HG02970 (cell line): ENCODE measurements around the gene SMIM44.

Source experiments
- ATAC-seq: cut with Tn5 transposase; IDR thresholded peaks from one replicate; pipeline ENCODE4 v1.9.1; 2021; ENCODE audit warnings: mild to moderate bottlenecking, moderate library complexity, moderate number of reproducible peaks; ENCODE audit not compliant: unreplicated experiment, low FRiP score

SMIM44 gene

GRCh38 chr19:3479177-3479833, 3.9 kb downstream of the SMIM44 start:
- ATAC-seq: no peak

DNA sequence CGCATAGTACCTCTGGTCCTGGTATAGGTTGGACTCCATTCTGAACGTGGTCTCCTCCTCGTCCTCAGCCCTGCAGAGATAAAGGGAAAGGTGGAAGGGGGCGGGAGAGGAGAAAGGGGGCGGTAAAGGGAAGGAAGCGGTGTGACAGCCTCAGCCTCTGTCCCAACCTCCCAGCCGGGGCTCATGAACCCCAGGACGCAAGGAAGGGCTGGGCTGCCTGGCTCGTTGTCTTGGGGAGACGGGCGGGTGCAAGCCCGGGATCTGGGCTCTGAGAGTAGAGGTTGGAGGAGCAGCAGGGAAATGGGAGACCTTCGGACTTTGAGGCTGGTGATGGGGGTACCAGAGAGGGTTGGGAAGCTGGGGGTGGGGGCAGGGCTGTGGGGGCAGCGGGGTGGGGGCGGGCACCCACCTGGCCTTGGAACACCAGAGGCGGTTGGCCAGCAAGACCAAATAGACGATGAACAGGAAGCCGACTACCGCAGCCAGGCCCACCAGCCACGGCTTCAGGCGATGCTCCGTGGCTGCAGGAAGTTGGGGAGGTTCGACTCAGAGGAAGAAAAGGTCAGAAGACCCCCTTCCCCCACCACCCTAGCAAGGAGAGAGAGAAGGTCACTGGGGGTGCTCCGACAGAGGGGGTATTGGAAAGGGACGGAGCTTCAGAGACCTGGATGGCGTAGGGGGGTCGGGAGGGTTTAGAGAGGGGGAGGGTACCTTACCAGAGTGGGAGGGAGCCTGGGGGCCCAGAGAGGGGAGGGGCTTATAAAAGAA, 4.6 kb downstream of the SMIM44 start:
- ATAC-seq: no peak

DNA sequence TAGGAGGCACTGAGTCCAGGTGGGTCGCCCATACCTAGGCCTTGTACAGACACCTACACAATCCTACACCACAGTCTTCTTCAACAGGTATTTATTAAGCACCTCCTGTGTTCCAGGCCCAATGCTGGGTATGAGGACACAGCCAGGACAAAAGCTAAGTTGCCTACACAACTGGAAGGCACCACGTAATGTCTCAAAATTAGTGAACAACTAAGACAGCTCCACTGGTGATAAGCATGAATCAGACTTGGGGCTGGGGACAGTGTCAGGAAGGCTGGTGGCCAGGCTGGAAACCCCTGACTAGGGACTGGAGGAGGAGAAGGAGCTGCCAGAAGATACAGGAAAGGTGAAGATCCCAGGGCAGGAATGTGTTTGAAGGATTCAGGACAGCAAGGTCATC, 5.3 kb downstream of the SMIM44 start:
- no peak for ATAC-seq

- ATAC-seq: no peak
Observed at GRCh38 chr19:3477506-3477905, 5.7 kb downstream of the SMIM44 start.

GRCh38 chr19:3476830-3477229, 6.4 kb downstream of the SMIM44 start:
- no peak for ATAC-seq

- no peak for ATAC-seq
Observed at GRCh38 chr19:3475449-3475848, 7.8 kb downstream of the SMIM44 start.

DNA sequence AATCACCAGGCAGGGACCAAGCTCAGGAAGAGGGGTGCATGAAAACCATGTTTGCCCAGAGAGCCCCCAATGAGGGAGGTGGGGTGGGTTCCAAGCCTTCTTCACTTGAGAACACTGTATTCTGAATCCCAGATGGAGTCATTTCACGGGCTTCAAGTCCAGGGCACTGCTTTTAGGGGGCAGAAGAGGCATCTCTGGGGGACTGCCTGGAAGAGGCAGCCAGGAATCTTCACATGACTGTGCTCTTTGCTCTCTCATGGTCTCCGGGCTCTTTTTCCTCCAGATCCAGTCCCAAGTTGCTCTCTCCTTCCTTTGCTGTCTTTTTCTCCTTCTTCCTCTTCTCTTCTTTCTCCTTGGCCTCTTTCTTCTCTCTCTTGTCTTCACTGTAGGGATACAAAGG, 8.6 kb downstream of the SMIM44 start:
- no peak for ATAC-seq

- no peak for ATAC-seq
Observed at GRCh38 chr19:3474010-3474409, 9.2 kb downstream of the SMIM44 start.

DNA sequence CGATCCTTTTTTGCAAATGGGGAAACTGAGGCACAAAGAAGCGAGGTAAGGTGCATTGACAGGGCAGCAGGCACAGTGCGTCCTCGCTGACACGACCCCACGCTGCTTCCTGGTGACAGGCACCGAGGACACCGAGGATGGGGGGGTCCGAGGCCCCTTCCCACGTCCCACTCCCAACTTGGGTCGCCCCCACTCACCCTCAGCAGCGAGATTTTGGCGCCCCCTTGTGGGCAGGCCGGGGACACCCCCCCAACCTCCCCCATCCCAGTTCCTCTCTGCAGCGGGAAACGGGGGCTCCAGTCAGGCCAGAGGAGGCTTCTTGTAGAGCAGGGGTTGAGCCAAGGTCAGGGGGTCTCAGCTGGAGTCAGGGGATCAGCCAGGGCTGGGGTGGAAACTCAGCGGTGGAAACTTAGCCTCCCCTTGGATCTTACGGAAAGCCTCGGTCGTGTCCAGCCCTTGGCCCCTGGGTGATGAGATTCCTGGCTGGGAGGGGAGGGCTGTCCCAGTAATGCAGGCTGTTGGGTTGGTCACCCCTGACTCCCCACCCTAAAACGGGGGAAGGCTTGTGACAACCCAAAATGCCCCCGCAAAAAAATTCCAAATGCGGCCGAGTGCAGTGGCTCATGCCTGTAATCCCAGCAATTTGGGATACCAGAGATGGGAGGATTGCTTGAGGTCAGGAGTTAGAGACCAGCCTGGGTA, 11.1 kb downstream of the SMIM44 start:
- ATAC-seq: no peak

DNA sequence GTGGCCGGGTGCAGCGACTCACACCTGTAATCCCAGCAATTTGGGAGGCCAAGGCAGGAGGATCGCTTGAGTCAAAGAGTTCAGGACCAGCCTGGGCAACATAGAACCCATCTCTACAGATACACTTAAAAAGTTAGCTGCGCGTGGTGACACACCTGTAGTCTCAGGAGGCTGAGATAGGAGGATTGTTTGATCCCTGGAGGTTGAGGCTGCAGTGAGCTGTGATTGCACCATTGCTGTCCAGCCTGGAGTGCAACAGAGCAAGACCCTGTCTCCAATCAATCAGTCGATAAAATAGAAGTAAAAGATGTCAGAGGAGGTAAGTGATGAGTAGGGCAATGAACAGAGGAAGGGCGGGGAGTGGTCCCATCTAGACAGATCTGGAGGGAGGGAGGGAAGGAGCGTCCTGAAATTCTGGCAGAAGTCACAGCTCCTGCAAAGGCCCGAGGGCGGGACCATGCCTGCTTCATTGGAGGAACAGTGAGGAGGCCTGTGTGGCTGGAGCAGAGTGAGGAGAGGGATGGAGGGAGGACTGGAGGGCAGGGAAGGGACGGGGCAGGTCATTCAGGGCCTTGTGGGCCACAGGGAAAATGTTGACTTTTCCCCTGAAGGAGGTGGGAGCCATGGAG, 12.6 kb downstream of the SMIM44 start:
- no peak for ATAC-seq

GRCh38 chr19:3469638-3470499, 13.4 kb downstream of the SMIM44 start:
- no peak for ATAC-seq

DNA sequence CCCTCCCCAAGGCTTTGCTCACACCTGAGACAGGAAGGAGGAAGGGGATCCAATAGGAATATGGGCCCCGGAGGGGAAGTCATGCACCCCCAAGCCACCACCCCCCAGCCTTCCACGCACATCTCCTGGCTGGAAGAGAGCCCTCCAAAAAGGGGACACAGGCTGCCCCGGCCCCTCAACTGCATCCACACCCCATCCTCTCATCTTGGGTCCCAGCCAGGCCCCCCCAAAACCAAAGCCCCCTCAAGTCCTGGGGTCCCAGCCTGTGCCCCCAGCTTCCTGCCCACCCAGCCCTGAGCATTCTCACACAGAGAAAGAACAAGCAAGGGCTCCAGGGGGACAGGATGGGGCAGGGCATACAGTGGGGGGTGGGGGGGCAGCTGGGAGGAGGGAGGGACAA, 15.0 kb downstream of the SMIM44 start:
- ATAC-seq: no peak

GRCh38 chr19:3467437-3468198, 15.6 kb downstream of the SMIM44 start:
- no peak for ATAC-seq

DNA sequence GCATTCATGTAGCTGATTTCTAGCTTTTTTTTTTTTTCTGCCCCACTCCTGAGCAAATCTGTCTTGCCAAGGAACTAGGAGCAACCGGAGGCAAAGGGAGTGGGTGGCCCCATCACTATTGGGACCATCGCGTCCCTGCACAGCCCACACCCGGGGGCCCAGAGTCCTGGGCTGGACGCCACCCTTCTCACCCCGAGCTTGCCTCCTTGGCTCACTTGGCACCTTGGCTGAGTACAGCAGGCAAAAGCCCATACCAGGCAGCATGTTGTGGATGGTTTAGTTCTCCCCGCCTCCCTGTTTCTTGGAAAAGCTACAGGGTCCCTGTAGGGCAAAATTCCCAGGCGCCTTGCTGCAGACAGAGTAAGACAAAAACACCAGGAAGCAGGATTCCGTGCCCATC, 16.6 kb downstream of the SMIM44 start:
- ATAC-seq: no peak

DNA sequence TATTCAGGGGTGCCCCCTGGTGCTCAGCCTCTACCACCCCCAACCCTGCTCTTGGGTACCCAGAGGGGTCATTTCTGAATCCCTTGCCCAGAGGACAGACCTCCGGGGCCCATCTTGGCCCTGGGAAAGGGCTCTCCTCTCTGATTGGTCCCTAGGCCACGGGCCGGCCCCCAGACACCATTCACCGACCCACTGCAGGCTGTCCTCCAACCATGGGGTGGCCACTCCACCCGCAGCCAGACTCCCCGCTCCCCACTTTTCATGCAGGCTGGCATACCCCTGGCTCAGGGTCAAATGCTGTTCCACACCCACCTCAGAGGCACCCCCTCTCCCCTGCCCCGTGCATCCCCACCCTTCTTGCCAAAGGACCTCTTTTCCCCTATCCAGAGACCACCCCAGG, 17.7 kb downstream of the SMIM44 start:
- ATAC-seq: no peak

- no peak for ATAC-seq
Observed at GRCh38 chr19:3464587-3465235, 18.5 kb downstream of the SMIM44 start.

DNA sequence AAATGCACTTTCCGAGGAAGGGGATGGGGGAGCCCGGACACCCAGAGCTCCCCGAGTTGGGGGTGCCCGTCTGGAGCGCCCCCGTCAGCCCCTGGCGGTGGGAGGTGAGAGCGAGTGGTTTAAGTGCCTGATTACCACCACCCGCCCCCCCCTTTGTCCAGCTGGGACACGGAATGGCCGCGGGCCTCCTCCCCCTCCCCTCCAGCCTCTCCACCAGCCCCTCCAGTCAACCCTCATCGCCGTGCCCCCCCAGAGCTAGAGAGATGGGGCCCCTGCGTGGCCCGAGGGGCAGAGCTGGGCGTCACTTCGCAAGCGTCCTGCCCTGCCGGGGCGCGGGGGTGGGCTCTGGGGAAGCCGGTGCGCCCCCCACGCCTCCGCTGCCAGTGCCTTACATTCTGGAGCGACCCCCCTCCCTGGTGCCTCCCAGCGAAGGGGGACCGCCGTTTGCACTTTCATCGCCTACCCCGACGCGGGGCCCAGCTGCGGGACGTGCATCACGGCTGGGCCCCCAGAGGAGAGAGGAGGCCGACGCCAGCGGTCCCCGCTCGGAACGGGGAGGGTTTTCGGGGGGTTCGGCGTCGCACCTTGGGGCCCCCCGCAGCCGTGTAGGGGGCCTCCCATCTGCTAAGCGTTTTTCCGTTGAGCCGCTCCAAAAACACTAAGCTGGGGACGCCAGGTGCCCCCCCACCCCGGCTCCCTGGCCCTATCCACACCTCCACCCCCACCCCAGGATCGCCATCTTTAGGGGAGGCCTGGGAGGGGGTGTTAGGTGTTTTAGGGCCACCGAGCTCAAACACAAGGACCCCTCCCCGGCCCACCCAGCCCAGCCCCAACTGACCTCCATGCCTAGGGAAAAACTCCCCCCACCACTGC, 19.3 kb downstream of the SMIM44 start:
- no peak for ATAC-seq
